Right renal cortex interstitium (tissue), 3 donors: ENCODE data around the gene KIF26A. TPM values are rescaled to one million over a fixed set of nuclear protein-coding genes. Genes with fewer than 3 reads are reported as not detected.

Source experiments
- DNase-seq, 3 donors: peaks; one replicate each; pipeline ENCODE4 v3.0.0-alpha.2; 2013; ENCODE audit warnings: low read depth in 3 of 3, low spot score in 2 of 3
- polyA plus RNA-seq, 3 donors: library from polyadenylated mRNA; unstranded; fragments of 120-200 nt; gene quantifications; one replicate each; pipeline ENCODE4 v1.2.1, GENCODE V29; 2013; ENCODE audit not compliant: insufficient read length in 3 of 3

Gene KIF26A
- polyA plus RNA-seq, 3 donors = 5.7 to 9.1 (median 9.1) TPM

DNA sequence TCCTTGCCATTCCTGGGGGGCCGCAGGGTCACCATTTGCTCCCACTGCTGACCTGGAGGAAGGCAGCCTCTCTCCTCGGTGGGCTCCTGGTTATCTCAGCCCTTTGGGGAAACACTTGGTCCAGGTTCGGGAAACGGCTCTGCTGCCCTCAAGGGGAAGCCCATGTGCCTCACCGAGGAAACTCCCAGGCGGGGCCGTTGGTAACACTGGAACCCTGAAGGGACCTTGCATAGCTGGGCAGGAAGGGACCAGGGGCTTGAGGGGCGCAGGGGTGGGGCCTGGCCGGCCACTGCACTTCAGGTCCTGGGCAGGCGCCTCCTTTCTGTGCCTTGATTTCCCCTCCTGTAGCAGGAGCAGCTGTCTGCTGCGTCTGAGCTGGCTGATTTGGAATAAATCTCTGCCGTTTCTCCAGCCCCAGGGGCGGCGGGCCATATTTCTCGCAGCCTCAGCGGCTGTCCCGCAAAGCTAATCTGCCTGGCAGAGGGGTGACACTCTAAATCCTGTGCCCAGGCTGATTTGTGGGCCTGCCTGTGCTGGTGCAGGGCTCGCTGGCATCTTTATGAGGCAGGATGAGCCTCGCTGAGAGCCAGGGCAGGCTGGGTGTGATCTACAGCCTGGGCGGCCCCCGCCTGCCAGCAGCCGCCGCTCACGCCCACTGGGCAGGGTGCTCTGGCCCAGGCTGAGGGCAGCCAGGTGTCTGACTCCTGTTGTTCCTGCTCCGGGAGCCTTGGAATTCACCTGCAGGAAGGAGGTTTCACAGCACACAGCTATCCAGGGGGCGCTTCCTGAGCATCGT, 49.7 kb downstream of the KIF26A start:
- DNase-seq = no peak

GRCh38 chr14:104188727-104189400, 50.5 kb downstream of the KIF26A start:
- DNase-seq = no peak

DNA sequence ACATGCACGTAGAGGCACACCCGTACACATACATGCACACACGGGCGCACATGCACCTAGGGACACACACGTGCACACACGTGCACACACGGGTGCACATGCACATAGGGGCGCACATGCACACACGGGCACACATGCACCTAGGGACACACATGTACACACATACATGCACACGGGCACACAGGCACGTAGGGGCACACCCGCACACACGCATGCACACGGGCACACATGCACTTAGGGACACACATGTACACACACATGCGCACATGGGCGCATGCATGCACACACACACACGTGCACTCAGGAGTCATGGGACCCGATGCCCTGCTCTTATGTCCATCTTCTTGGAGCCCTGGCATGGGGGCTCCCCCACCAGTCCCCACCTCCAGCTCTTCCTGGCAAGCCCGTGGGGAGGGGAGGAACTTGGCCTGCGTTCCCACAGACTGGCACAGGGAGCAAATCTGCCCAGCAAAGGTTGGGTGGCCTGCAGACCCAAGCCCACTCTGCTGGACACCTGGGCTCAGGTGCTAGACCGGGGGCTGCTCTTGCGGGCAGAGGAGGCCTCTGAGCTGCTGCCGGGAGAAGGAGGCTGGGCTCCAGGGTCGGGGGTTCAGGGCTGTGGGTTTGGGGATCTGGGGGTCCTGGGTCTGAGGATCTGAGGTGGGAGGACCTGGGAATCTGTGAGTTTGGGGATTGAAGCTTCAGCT, 51.4 kb downstream of the KIF26A start:
- DNase-seq = no peak

- DNase-seq = no peak
These were observed 52.1 kb downstream of the KIF26A start for GRCh38 chr14:104190396-104191000.

DNA sequence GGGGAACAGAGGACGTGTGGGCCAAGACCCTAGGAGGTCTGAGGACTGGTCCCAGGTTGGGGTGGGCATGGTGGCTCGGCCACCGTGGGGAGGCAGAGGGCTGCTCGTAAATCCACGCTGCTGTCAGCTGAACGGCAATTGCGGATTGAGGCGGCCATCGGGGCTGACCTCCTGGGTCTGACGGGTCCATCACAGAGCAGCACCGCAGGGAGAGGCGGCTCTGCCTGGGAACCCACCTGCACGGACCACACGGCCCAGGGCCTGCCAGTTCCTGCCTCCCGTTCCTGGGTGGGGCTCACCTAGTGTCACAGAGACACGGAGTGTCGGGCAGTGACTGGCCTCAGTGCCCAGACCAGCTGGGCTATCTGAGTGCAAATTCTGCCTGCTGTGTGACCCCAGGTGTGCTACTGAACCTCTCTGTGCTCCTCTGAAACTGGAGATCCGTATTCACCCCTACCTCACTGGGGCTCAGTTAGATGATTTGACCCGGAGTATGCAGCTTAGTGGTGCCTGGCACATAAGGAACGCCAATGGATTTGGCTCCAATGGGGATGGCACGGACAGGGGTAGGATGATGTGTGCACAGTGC, 53.1 kb downstream of the KIF26A start:
- no peak for DNase-seq

DNA sequence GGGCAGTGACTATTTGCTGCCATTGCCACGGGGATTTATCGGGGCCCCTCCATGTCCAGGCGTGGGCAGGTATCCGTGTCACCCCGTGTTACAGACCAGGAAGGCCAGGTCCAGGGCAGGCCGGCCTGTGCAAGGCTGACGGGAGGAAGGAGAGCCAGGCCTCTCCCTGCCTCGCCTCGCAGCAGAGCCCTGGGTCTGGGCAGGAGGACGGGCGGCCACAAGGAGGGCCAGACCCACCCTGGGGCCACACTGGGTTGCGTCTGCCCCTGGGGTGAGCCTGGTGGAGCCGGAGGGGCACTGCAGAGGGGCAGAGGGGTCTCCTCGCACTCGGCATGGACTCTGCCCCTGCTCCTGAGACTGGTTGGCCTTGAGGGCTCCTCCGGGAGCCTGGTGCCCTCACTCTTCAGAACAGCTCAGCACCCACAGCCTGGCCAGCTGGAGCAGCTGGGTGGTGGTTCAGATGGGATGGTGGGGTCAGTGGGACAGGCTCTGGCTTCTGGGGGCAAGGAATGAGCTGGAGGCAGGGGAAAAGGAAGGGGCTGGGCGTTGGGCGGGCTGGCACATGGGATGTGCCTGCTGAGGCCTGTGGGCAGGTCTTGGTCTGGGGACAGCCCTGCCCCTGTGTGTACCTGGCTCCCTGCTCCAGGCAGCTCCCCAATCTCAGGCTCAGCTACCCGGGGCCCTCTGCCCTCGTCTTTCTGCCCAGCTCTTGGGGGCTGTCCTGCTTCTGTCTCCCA, 53.9 kb downstream of the KIF26A start:
- no peak for DNase-seq

- no peak for DNase-seq
These were observed 54.5 kb downstream of the KIF26A start for GRCh38 chr14:104192883-104193245.

GRCh38 chr14:104194016-104194415, 55.6 kb downstream of the KIF26A start:
- no peak for DNase-seq

DNA sequence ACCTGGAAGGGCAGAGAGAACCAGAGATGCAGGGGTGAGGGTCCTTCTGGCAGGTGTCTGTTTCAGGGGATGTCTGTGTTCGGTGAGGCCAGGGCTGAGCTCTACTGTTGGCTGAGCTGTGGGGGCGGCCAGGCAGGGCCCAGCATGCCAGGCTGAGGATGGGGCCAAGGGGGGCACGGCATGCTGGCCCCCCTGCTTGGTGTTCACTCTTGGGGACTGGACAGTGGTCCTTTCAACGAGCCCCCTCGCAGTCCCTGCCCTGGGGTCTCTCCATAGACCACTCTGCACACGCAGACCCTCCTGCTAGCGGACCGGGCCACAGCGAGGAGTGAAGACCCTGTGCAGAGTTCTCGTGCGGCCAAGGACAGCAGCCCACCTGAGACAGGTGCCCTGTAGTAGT, 56.3 kb downstream of the KIF26A start:
- DNase-seq = no peak

GRCh38 chr14:104195361-104195760, 57.0 kb downstream of the KIF26A start:
- no peak for DNase-seq

DNA sequence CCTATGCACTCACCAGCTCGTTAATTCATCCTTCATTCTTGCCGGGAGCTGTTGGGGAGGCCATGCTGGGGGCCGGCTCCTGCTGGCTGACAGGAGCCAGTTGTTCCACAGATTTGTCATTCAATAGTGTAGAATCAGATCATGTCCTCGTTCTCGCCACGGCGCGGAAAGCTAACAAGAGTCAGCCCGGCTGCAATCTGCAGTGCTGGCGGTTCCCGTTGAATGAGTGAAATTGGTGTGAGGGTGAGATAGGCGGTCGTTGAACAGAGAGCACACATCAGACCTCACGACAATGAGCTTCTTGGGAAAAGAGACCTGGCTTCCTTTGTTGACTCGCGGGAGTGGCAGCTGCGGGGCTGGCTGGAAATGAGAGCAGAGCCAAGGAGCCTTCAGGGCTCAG, 57.5 kb downstream of the KIF26A start:
- DNase-seq = no peak

GRCh38 chr14:104196461-104197140, 58.2 kb downstream of the KIF26A start:
- DNase-seq = no peak

DNA sequence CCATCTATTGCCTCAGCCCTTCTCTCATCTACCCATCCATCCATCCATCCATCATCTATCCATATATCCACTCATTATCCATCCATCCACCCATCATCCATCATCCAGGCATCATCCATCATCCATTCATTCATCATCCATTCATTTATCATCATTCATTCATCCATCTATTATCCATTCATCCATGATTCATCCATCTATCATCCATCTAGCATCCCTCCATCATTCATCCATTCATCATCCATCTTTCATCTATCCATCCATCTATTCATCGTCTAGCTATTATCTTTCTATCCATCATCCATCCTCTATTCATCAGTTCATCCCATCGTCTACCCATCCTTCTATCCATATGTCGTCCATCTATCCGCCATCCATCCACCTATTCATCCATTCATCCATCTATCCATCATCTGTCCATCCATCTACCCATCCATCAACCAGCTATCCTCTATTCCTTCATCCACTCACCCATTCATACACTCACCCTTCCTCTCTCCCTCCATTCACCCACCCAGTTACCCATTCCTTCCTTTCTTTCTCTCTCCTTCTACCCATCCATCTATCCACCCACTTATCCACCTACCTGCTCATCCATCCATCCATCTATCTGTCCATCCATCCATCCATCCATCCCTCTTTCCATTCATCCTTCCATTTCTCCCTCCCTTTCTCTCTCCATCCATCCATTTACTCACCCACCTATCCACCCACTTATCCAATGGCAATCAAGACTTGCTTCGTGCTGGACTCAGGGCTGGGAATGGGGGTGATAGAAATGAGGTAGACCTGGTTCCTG, 59.3 kb downstream of the KIF26A start:
- no peak for DNase-seq

DNA sequence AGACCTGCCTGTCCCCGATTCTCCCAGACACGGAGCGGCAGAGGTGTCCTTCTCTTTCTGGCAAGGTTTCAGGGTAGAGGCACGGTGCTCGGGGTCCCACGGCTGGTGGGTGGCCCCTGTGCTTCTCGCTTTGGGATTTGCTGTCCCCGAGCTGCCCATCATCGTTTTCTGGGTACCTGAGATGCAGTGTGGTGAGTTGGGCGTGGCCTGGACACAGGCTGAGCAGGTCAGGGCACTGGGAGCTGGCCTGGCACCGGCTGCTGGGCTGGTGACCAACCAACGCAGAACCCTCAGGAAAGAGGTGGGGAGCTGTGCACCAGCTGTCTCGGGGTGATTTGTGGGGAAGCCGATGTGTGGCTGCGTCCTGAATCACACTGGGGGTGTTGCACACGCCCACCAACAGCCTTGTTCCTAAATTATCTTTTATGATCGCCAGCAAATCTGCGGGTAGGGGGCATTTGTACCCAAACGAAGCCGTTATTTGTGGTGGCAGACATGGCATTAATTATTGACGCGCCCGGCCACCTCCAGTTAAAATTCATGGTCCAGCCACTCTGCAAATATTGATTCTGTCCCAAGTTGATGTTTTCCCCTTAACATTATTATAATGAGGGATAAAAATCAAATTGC, 61.0 kb downstream of the KIF26A start:
- no peak for DNase-seq

- DNase-seq = no peak
These were observed 61.7 kb downstream of the KIF26A start for GRCh38 chr14:104200106-104200505.

GRCh38 chr14:104200591-104200990, 62.2 kb downstream of the KIF26A start:
- DNase-seq = no peak

DNA sequence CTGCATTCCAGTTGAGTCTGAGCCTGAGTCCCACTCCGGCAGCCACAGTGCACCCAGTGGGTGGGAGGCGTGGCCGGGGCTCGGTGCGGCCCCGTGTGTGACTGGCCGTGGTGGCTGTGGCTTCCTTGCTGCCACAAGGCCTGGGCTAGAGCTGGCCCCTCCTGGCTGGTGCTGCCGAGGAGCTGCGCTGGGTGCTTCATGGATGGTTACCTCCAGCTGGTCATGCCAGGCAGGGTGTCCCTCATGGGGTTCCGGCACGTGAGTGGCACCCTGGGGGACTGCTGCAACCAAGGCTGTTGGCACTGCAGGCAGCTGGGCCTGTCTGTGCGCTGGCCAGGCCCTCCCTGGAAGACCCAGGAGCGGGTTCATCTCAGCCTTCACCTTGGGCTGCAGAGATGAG, 62.7 kb downstream of the KIF26A start:
- DNase-seq = no peak

DNA sequence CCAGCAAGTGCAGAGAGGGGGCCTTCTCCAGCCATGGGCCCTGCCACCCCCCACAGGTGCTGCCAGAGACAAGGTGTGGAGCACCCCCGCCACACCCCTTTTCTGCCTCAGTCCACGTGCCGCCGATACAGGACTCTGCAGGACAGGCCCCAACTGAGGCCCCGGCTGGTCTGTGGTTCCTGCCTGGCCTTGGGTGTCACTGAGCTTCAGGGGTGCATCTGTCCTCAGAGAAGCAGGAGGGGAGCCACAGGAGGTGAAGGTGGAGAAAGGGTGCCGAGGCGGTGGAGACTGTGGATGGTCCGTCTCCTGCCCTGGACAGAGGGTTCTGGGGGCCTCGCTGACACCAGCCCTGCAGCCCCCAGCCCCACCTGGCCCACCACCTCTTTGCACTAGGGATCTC, 63.1 kb downstream of the KIF26A start:
- no peak for DNase-seq
